ENCODE data around the gene MSMB.

DNA sequence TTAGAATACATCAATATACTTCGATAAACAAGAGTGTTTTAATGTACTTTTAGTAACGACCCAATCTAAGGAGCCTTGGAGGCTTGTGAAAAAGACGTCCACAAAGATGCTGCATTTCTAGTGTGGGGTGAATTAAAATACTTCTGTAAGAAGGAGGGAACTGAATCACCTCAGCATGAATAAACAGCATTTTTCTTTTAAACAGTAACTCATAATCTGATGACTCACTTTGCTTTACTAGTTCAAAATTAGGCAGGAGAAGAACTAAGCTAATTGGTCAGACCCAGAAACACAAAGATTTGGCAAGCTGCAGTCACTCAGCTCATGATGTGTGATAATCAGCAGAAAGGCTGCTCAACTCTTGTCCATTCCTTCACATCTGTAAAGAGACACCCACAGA is 39.9 kb downstream of the MSMB start:
- TF ChIP-seq, protein P1, sequence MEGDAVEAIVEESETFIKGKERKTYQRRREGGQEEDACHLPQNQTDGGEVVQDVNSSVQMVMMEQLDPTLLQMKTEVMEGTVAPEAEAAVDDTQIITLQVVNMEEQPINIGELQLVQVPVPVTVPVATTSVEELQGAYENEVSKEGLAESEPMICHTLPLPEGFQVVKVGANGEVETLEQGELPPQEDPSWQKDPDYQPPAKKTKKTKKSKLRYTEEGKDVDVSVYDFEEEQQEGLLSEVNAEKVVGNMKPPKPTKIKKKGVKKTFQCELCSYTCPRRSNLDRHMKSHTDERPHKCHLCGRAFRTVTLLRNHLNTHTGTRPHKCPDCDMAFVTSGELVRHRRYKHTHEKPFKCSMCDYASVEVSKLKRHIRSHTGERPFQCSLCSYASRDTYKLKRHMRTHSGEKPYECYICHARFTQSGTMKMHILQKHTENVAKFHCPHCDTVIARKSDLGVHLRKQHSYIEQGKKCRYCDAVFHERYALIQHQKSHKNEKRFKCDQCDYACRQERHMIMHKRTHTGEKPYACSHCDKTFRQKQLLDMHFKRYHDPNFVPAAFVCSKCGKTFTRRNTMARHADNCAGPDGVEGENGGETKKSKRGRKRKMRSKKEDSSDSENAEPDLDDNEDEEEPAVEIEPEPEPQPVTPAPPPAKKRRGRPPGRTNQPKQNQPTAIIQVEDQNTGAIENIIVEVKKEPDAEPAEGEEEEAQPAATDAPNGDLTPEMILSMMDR (IDR thresholded peaks at IDR 0.05): no peak
- TF ChIP-seq, protein P2, sequence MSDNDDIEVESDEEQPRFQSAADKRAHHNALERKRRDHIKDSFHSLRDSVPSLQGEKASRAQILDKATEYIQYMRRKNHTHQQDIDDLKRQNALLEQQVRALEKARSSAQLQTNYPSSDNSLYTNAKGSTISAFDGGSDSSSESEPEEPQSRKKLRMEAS (CRISPR knock-in tag; IDR thresholded peaks at IDR 0.05): no peak
- TF ChIP-seq, protein P3, sequence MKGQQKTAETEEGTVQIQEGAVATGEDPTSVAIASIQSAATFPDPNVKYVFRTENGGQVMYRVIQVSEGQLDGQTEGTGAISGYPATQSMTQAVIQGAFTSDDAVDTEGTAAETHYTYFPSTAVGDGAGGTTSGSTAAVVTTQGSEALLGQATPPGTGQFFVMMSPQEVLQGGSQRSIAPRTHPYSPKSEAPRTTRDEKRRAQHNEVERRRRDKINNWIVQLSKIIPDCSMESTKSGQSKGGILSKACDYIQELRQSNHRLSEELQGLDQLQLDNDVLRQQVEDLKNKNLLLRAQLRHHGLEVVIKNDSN (CRISPR knock-in tag; IDR thresholded peaks at IDR 0.05): no peak
- no peak for TF ChIP-seq FOXP1 (CRISPR knock-in tag; IDR thresholded peaks at IDR 0.05; ENCODE audit: borderline replicate concordance)
- TF ChIP-seq ZNF138 (CRISPR knock-in tag; conservative IDR thresholded peaks at IDR 0.05): no peak
- TF ChIP-seq, protein P4, sequence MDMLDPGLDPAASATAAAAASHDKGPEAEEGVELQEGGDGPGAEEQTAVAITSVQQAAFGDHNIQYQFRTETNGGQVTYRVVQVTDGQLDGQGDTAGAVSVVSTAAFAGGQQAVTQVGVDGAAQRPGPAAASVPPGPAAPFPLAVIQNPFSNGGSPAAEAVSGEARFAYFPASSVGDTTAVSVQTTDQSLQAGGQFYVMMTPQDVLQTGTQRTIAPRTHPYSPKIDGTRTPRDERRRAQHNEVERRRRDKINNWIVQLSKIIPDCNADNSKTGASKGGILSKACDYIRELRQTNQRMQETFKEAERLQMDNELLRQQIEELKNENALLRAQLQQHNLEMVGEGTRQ (CRISPR knock-in tag; IDR thresholded peaks at IDR 0.05): no peak
